Measurements from ENCODE around the gene SUSD1.
A peak's percentile ranks its signal among the peaks of the same experiment; 100 is the strongest.

Gene SUSD1

GRCh38 chr9:111992523-111992922 is 182.6 kb downstream of the SUSD1 start:
- TF ChIP-seq ZNF565 (CRISPR knock-in tag; conservative IDR thresholded peaks at IDR 0.05; ENCODE audit: low read depth) (no peak), PPARA (CRISPR knock-in tag; IDR thresholded peaks at IDR 0.05; ENCODE audit: borderline replicate concordance) (no peak), SNAI2 (CRISPR knock-in tag; IDR thresholded peaks at IDR 0.05) (no peak), RARB (CRISPR knock-in tag; IDR thresholded peaks at IDR 0.05) (no peak), TCF4 (CRISPR knock-in tag; IDR thresholded peaks at IDR 0.05; ENCODE audit: borderline replicate concordance) (no peak), ZFP30 (CRISPR knock-in tag; IDR thresholded peaks at IDR 0.05) (no peak), ZNF8 (CRISPR knock-in tag; IDR thresholded peaks at IDR 0.05) (no peak)
- TF ChIP-seq, protein P1, sequence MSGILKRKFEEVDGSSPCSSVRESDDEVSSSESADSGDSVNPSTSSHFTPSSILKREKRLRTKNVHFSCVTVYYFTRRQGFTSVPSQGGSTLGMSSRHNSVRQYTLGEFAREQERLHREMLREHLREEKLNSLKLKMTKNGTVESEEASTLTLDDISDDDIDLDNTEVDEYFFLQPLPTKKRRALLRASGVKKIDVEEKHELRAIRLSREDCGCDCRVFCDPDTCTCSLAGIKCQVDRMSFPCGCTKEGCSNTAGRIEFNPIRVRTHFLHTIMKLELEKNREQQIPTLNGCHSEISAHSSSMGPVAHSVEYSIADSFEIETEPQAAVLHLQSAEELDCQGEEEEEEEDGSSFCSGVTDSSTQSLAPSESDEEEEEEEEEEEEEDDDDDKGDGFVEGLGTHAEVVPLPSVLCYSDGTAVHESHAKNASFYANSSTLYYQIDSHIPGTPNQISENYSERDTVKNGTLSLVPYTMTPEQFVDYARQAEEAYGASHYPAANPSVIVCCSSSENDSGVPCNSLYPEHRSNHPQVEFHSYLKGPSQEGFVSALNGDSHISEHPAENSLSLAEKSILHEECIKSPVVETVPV (CRISPR knock-in tag; IDR thresholded peaks at IDR 0.05): no peak
- peak; percentile 78; the same call in 2 of the 3 replicates for ATAC-seq

DNA sequence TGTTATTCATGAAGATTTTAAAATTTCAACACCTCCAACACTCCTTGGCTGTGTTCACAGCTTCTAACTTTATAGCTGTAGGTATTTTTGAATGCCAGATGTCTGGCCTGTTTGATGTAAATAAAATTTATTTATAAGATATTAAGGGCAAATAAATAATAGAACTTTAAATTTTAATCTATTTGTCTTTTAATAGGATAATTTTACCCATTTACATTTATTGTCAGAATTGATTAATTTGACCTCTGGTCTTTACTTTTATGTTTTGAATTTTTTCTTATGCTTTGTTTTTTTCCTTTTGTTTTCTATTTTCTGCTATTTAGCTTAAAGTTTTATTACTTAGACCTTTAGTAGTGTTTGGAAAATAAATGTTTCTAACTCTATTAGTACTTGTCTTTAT is 183.9 kb downstream of the SUSD1 start:
- ATAC-seq: no peak
- TF ChIP-seq OSR1 (CRISPR knock-in tag; IDR thresholded peaks at IDR 0.05) (no peak), PPARA (CRISPR knock-in tag; IDR thresholded peaks at IDR 0.05; ENCODE audit: borderline replicate concordance) (no peak), ZNF565 (CRISPR knock-in tag; conservative IDR thresholded peaks at IDR 0.05; ENCODE audit: low read depth) (no peak), TCF4 (CRISPR knock-in tag; IDR thresholded peaks at IDR 0.05; ENCODE audit: borderline replicate concordance) (no peak), BACH2 (CRISPR knock-in tag; IDR thresholded peaks at IDR 0.05; ENCODE audit: borderline replicate concordance) (no peak), ISL1 (CRISPR knock-in tag; IDR thresholded peaks at IDR 0.05) (no peak), CREB5 (CRISPR knock-in tag; IDR thresholded peaks at IDR 0.05; ENCODE audit: low read depth) (no peak), ZFP3 (CRISPR knock-in tag; IDR thresholded peaks at IDR 0.05) (no peak), ESRRG (CRISPR knock-in tag; IDR thresholded peaks at IDR 0.05) (no peak), ZNF70 (CRISPR knock-in tag; IDR thresholded peaks at IDR 0.05) (no peak)
- TF ChIP-seq, protein P1 (CRISPR knock-in tag; IDR thresholded peaks at IDR 0.05): no peak
- TF ChIP-seq, protein P2, sequence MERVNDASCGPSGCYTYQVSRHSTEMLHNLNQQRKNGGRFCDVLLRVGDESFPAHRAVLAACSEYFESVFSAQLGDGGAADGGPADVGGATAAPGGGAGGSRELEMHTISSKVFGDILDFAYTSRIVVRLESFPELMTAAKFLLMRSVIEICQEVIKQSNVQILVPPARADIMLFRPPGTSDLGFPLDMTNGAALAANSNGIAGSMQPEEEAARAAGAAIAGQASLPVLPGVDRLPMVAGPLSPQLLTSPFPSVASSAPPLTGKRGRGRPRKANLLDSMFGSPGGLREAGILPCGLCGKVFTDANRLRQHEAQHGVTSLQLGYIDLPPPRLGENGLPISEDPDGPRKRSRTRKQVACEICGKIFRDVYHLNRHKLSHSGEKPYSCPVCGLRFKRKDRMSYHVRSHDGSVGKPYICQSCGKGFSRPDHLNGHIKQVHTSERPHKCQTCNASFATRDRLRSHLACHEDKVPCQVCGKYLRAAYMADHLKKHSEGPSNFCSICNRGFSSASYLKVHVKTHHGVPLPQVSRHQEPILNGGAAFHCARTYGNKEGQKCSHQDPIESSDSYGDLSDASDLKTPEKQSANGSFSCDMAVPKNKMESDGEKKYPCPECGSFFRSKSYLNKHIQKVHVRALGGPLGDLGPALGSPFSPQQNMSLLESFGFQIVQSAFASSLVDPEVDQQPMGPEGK (CRISPR knock-in tag; IDR thresholded peaks at IDR 0.05; ENCODE audit: borderline replicate concordance): no peak
